HG03469 (cell line): Measurements from ENCODE around the gene ERBB4.
"Not testable (repeated sequence)": the region's sequence is repeated elsewhere in the genome, so short reads cannot be mapped to it uniquely, and the experiment has no call there.

ENCODE experiments used
- ATAC-seq: cut with Tn5 transposase; IDR thresholded peaks from one replicate; pipeline ENCODE4 v1.9.1; 2021; ENCODE audit warnings: mild to moderate bottlenecking, moderate library complexity, moderate number of reproducible peaks; ENCODE audit not compliant: unreplicated experiment

The ERBB4 gene

DNA sequence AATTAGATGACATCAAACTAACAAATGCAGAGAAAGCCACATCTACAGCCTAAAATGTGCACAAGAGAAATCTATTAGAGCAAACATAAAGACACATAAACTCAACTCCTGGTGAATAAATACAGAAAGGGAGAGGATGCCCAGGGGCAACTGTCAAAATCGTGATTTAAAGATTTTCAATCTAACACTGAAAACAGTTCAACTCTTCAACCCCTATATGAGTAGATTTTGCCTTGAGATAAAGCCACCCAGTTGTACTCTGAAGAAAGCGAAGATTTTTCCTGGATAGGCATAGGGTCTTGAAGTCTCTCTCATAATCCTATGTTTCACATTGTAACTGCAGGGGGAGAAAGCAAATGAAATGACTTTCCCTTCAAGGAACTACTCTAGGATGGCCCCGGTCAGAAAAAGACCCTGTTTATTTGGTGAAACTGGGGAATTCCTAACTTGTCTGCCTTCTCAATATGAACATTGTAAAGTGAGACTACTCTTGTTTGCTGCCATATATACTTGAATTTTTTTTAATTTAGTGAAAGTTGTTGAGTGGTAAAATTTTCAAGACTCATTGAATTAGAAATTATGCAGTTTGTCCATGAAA, 226.7 kb downstream of the ERBB4 start:
- ATAC-seq, result no peak

DNA sequence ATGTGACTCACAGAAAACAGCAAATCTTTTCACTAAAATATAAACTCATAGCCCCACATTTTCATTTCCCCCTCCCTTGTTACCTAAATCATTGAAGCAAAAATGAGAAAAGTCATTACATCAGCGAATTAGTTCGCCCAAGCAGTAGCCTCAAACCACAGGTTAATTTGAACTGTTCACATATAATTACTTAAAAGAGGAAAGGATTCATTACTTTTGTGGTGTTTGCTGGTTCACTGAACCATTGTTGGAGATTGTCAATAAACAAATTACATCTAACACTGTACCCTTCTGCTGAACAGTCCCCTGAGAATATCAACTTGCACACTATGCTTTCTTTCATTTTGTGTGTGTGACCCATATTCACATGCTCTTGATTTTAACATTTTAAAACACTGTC, 238.7 kb downstream of the ERBB4 start:
- ATAC-seq, result no peak

DNA sequence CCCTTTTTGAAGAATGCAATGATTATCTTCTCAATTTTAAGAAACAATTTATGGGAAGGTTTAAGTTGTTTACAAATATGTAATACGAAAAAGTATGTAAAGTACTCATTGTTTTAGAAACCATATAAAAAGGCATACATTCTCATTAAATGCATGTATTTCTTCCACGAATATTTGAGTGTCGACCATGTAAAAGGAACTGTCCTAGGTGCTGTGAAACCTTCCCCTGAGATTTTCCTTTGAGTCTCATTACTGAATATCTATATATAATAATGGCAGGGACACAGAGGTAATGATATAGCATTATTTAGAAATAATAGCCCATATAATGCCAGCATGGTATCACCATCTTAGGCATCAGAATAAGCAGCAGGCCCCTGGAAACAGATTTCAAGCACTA, 239.3 kb downstream of the ERBB4 start:
- no peak for ATAC-seq

DNA sequence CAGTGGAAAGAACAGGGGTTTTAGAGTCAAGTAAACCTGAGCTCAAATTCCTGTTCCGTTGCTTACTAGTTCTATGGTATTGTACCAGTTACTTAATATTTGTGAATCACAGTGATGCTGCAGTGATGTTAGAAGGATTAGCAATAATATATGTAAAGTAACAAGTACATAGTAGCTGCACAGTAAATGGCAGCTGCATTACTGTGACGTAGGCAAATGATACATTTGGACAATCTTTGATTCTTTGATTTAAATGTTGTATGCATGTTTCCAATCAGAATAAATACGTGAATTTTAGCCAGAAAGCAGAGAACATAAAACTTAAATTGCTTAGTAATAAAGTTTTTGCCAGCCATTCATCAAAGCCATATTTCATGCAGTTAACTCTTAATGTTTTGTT, 243.0 kb downstream of the ERBB4 start:
- no peak for ATAC-seq

DNA sequence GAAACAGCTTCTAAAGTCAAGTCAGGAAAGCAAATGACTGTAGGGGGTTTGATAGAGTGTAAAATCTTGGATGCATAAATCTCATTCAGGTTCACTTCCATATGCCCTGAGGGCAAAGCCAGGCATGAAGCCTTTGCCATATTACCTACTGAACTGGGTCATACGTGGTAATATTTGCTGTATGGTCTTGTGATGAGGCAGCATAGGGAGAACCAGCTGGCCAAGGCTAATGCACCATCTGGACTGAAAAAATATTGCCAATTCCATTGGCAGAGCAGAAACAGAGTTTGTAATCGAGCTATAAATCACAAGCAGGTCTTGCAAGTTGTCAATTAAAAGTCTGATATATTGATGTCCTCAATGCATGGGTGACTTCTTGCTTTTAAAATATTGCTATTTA, 243.8 kb downstream of the ERBB4 start:
- ATAC-seq, result no peak

DNA sequence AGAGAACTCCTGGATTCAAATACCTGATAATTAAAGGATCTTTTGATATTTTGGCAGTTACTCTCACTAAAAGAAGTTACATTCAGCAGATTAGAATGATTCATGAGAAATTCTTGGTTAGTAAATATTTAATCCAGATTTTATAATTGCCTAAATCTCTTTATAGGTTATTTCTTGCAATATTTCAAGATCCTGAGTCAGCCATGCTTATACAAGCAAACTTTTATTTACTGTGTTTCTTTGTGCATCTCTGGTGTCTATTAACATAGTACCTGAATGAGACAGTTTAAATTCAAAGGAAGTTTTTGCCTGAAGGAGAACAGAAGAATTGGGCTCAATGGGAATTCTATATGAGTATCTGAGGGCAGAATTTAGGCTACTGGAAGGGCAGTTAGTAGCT, 249.3 kb downstream of the ERBB4 start:
- ATAC-seq, result no peak

DNA sequence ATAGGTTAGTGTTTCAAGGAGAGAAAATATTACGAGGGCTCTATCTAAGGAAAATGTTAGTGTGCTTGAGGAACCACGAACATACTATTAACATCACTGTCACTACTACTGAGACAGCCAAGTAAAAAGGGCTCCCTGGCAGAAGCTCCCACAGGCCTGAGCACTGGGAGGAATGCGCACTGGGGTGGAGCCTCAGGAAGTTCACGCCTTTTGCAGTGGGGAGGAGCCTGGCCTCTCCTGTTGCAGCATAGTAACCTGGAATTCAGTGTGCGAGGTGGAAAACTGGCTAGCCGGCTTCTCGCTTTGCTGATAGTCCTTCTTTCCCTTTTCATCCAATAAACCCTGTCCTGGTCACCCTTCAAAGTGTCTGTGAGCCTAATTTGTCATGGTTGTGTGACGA, 250.3 kb downstream of the ERBB4 start:
- no peak for ATAC-seq

DNA sequence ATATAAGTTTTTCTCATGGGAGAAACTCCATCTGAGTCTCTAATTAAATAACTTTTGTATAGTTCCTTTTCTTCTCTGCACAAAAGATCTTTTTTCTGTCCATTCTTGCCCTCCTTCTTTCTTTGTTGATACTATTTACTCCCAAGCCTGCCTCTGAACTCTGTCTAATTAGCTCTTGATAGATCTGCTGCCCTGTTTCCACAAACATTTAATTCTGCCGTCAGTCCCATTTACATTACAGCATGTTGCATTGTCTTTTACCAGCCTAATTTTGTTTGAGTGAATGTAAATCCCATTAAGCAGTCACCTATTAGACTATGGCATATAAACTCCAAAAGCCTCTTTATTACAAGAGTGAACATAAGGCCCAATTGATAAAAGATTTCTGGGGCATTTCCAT, 254.4 kb downstream of the ERBB4 start:
- ATAC-seq, result no peak

DNA sequence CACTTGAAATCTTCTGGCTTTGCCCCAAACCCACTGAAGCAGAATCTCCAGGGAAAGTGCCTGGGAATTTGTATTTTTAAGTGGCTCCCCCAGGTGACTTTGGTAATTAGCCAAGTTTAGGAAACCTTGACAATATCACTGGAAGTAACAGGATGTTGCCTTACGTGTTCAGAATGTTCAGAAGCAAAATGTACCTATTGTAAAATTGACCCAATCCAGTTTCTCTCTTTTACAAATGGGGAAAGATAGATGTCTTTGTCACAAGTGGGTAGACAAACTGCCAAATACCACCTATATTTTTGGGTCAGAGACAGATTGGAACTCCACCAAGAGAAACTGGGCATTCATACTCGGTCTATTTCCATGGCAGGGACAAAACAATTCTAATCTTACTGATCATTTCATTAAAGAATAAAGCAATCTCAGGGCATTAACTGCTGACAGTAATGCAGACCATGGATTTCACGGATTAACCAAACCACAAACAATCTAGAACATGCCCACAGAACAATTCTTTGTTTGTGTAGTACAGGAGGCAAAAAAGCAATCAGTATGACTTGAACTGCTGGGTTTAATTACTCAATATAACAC, 255.8 kb downstream of the ERBB4 start:
- no peak for ATAC-seq

DNA sequence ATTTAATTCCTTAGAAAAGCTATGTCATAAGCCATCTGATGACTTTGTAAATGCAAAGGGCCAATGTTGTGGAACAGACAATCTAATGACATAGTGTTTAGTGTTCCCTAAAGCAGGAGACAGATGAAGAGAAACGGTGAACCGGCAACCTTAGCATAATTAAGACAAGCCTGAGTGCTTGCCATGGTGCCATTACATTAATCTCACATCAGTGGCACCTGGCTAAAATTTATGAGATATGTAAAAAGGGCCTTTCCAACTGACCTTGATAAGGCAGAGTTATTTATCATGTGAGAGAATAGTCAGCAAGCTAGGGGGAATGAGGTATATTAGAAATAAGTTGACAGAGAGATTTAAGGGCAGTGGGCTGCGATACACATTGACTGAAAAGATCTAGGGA, 261.8 kb downstream of the ERBB4 start:
- no peak for ATAC-seq

DNA sequence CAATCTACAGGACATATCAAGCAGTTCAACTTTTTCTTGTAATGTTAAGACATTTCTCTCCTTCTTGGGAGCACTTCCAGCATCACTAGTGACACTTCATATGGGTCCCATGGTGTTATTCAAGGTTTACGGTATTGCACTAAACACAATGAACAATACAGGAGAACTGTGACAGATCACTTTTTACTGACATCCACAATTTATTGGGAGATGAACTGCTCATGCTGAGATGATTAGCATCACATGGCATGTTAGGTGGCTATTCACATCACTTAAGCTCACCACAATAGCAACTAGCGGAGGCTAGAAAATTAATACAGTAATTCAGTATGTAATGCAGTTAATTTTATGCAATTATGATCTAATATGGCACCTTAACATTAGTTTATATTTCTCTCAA, 264.4 kb downstream of the ERBB4 start:
- ATAC-seq, result no peak

DNA sequence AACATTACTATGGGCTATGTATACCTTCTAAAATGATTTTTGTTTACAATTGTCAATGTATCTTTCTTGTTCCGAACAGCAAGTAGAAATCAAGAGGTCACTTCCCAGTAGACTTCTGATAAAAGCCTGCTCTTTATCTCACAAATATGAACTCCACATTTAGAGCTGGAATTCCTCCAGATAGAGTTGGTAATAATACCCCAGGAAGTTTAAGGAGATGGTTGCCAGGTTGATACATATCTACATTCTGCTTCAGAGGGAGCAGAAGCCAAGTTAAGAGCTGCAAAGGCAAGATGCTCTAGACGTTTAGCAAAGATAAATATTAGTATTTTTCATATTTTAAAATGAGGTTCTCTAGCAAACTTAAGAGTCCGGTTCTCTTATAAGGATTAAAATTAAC, 267.0 kb downstream of the ERBB4 start:
- no peak for ATAC-seq

DNA sequence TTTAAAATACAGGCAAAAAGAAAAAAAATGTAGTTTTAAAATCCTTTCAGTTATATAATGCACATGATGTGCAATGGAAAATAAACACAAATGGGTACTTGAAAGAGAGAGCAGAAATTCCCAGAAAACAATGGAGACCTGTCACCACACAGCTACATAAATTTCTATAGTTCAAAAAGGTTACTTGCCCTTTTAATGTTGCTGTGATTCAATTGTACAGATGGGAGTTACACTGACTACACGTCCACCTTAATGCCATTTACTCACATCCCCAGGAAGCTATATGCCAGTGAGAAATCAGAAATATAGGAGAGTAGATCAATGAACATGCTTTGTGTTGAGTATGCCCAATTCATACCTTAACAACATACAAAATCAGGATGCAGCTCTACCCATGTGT, 269.6 kb downstream of the ERBB4 start:
- no peak for ATAC-seq

DNA sequence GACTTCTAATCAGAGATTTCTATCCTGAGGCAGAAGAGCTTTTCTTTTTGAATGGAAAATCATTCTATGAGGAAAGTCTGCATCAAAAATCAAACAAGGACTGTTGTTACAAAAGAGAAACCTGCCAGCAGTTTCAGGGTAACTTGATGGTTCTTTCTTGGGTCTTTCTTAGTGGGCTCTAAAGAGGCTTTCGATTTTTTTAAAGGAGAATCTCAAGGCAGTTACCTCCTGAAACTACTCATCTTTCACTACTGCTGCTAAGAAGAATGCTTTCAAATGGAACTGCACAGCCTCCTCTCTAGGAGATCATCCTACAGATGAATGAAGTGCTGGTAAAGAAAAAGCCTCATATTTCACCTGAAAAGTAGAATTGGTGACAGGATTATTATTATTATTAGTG, 272.3 kb downstream of the ERBB4 start:
- no peak for ATAC-seq

DNA sequence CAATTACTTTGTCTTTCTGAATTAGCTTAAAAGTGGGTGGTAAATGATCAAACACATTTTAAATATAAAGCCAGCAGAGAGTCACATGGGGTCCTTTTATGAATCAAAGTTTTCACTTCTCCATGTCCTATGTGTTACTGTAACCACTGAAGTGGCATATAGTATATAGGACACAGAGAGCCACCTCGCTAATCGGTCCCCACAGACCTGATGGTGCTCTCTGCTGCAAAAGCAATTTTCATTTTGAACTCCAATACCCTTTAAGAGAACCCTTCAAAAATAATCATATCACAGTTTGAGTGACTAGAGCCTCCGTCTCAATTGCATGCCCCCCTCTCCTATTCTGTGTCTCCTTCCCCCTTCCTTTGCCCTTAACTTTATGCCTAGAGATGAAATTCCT, 272.8 kb downstream of the ERBB4 start:
- no peak for ATAC-seq

DNA sequence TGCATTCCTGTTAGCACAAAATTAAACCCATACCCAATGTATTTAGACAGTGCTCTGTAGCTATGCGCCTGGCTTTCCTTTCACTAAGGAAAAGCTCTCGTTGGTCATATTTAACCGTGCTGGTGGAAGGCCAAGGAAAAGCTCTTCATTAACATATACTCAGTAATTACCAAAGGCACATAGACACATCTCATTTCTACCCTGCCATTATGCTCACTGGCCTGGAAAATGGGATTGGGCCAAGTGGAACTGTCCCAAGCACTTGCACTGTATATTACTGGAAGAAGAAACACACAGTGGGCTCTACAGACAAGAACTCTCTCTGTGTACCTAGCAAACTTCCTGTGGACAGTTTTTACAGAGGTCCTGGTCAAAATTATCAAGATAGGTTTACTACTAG, 274.4 kb downstream of the ERBB4 start:
- ATAC-seq, result no peak

DNA sequence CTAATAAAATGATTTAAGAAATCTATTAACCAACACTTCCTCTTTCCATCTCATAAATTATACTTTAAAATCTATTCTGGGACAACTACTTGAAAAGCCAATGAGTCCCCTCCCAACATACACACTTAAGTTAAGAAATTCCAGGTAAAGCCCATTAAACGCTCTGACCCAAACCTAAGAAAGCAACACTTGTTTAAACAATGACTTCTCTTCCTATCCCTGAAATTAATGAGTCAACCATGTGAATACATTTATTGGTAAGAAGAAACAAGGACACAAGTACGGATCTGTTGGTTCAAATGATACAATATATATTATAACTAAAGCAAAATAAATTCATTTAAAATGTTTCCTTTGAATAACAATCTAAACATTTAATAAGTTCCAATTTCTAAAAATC, 279.4 kb downstream of the ERBB4 start:
- ATAC-seq, result no peak

DNA sequence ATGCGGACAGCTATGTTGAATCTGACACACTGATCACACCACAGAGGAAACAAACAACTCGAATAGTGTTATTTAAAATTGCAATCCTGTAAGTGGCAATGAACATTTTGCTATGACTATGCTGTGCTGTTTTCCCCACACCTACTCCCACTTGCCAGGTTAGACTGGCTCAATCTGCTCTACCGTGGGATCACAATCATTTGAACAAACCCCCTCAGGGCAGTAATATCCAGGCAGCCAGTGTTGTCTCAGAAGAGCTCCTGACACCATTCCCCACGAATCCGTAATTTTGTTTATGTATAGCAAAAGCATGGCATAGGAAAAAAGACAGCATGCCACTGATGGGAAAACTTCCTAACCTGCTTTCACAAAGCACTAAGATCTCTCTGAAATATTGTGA, 284.3 kb downstream of the ERBB4 start:
- no peak for ATAC-seq

DNA sequence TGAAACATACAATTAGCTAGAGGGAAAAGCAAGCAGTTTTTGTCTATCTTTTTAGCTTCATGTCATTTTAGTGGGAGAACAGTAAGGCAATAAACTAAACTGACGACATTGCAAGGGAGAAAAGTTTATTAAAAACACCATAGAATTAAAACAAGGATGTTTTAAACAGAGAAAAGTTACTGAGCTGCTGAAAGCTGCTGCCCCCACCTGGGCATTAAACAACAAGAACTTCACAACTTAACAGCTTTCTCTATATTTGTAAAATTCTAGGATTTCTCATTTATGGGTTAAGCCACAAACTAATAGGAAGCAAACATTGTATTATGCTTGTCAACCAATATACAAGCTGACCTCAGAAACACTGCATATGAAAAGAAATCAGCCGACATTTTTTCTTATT, 289.2 kb downstream of the ERBB4 start:
- no peak for ATAC-seq

DNA sequence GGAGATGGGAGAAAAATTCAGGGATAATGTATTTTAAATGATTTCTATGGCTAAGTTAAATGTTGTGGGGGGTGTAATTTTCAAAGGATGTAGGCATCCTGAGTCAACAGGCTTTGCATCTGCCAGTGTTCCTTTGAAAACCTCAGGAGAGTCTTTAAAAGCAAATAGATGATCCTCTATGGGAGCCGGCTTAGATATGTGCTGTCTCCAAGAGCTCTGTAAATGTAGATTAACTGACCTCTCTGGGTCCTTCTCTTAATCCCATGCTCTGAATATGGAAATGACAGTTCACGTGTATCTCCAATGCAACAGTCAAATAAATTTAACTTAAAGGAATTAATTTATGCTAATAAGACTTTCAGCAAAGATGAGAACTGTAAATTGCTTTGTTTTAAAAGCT, 292.7 kb downstream of the ERBB4 start:
- ATAC-seq, result no peak

DNA sequence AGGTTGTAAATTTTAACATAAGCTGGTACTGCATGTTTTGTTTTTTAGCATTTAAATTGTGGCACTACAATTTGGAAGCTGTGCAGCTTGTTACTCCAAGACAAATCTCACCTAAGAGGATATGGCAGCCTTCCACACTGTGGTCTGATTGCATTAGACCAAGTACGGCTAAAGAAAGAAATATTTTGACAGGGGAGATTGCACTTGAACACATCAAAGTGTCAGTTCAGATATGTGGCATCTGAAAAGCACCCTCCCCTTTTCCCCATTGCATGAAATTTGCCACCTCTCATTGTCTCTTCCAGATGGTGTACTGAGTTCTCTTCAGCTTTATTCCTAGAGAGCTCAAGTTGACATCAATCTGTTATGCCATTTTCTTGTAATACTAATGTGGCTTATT, 295.9 kb downstream of the ERBB4 start:
- no peak for ATAC-seq

DNA sequence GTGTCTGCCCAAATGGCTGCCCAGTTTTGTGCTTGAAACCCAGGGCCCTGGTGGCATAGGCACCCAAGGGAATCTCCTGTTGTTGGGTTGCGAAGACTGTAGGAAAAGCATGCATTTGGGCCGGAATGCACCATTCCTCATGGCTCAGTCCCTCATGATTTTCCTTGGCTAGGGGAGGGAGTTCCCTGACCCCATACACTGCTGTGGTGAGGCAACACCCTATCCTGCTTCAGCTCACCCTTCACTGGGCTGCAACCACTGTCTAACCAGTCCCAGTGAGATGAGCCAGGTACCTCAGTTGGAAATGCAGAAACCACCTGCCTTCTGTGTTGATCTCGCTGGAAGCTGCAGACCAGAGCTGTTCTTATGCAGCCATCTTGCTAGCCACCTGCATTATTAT, 300.4 kb downstream of the ERBB4 start:
- not testable (repeated sequence) for ATAC-seq

DNA sequence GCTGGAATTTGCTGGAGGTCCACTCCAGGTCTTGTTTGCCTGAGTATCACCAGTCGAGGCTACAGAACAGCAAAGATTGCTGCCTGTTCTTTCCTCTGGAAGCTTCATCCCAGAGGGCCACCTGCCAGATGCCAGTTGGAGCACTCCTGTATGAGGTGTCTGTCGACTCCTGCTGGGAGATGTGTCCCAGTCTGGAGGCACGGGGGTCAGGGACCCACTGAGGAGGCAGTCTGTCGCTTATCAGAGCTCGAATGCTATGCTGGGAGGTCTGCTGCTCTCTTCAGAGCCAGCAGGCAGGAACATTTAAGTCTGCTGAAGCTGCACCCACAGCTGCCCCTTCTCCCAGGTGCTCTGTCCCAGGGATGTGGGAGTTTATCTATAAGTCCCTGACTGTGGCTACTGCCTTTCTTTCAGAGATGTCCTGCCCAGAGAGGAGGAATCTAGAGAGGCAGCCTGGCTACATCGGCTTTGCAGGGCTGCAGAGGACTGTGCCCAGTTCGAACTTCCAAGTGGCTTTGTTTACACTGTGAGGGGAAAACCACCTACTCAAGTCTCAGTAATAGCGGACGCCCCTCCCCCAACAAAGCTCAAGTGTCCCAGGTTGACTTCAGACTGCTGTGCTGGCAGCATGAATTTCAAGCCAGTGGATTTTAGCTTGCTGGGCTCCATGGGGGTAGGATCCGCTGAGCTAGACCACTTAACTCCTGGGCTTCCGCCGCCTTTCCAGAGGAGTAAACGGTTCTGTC, 301.1 kb downstream of the ERBB4 start:
- no peak for ATAC-seq
